GM12892 (cell line): ENCODE measurements around the gene DOCK9.

ENCODE experiments used
- POLR2A ChIP-seq: IDR thresholded peaks from 2 replicates; pipeline ENCODE4 v1.6.1; 2011; ENCODE audit warnings: low read depth, low read length, control low read depth
- POLR2AphosphoS5 ChIP-seq: IDR thresholded peaks from 2 replicates; pipeline ENCODE4 v1.6.1; 2011; ENCODE audit warnings: low read depth, low read length, control low read depth

GRCh38 chr13:98837896-98838295 lies 140.0 kb downstream of the DOCK9 start:
- TF ChIP-seq POLR2A, result no peak
- TF ChIP-seq POLR2AphosphoS5, result no peak
